ENCODE measurements around the gene SMPD3.

SMPD3 gene

GRCh38 chr16:68380676-68381362 lies 67.5 kb downstream of the SMPD3 start:
- no peak for DNase-seq (ENCODE audit: low spot score)

- DNase-seq (ENCODE audit: low spot score) = no peak
Observed at GRCh38 chr16:68380348-68380670, 68.0 kb downstream of the SMPD3 start.

- DNase-seq (ENCODE audit: low spot score) = no peak
Observed at GRCh38 chr16:68379472-68380347, 68.6 kb downstream of the SMPD3 start.

GRCh38 chr16:68378436-68379415 lies 69.6 kb downstream of the SMPD3 start:
- no peak for DNase-seq (ENCODE audit: low spot score)

- DNase-seq (ENCODE audit: low spot score) = no peak
Observed at GRCh38 chr16:68377667-68378393, 70.5 kb downstream of the SMPD3 start.

GRCh38 chr16:68377221-68377620 lies 71.1 kb downstream of the SMPD3 start:
- DNase-seq (ENCODE audit: low spot score) = no peak

GRCh38 chr16:68376590-68376989 lies 71.7 kb downstream of the SMPD3 start:
- DNase-seq (ENCODE audit: low spot score) = no peak

- DNase-seq (ENCODE audit: low spot score) = no peak
Observed at GRCh38 chr16:68375801-68376536, 72.3 kb downstream of the SMPD3 start.

GRCh38 chr16:68374961-68375660 lies 73.2 kb downstream of the SMPD3 start:
- no peak for DNase-seq (ENCODE audit: low spot score)

- no peak for DNase-seq (ENCODE audit: low spot score)
Observed at GRCh38 chr16:68374246-68374805, 74.0 kb downstream of the SMPD3 start.

GRCh38 chr16:68373528-68374245 lies 74.6 kb downstream of the SMPD3 start:
- no peak for DNase-seq (ENCODE audit: low spot score)

- DNase-seq (ENCODE audit: low spot score) = no peak
Observed at GRCh38 chr16:68372806-68373205, 75.5 kb downstream of the SMPD3 start.

GRCh38 chr16:68372381-68372720 lies 76.0 kb downstream of the SMPD3 start:
- no peak for DNase-seq (ENCODE audit: low spot score)

- DNase-seq (ENCODE audit: low spot score) = no peak
Observed at GRCh38 chr16:68371706-68372380, 76.5 kb downstream of the SMPD3 start.

- DNase-seq (ENCODE audit: low spot score) = no peak
Observed at GRCh38 chr16:68371276-68371651, 77.0 kb downstream of the SMPD3 start.

- no peak for DNase-seq (ENCODE audit: low spot score)
Observed at GRCh38 chr16:68370581-68371275, 77.6 kb downstream of the SMPD3 start.

- no peak for DNase-seq (ENCODE audit: low spot score)
Observed at GRCh38 chr16:68369697-68370580, 78.4 kb downstream of the SMPD3 start.
